T-helper 17 cell (primary cell): Measurements from ENCODE around the gene C19orf67. TPM values are rescaled to one million over a fixed set of nuclear protein-coding genes. Genes with fewer than 3 reads are reported as not detected.

Experiments
- ATAC-seq: fragments of 150-1000 bp; cut with Tn5 transposase; 2 replicates; pipeline ENCODE4 v1.10.0; 2021; ENCODE audit warnings: mild to moderate bottlenecking, moderate library complexity
- DNase-seq, 3 donors: peaks; one replicate each; pipeline versions ENCODE4 v3.0.0 to v3.0.0-alpha.2; 2020 to 2021
- H3K9me3 ChIP-seq: one replicate; pipeline ENCODE4 v1.7.0; 2013; ENCODE audit warnings: low read length, mild to moderate bottlenecking; ENCODE audit not compliant: control insufficient read depth, poor library complexity, severe bottlenecking
- H3K27ac Mint-ChIP-seq: one replicate; pipeline ENCODE4 v1.8.0; 2022; ENCODE audit warnings: mild to moderate bottlenecking, moderate library complexity, mixed read lengths
- H3K27me3 Mint-ChIP-seq: one replicate; pipeline ENCODE4 v1.8.0; 2022; ENCODE audit warnings: mixed read lengths
- H3K36me3 Mint-ChIP-seq: one replicate; pipeline ENCODE4 v1.8.0; 2022; ENCODE audit warnings: low read depth, mixed read lengths
- H3K4me1 Mint-ChIP-seq: one replicate; pipeline ENCODE4 v1.8.0; 2022; ENCODE audit warnings: mild to moderate bottlenecking, mixed read lengths
- H3K4me3 Mint-ChIP-seq: one replicate; pipeline ENCODE4 v1.8.0; 2022; ENCODE audit warnings: mild to moderate bottlenecking, moderate library complexity, mixed read lengths
- total RNA-seq, 4 donors: library from RNA in 2 of 4; stranded (reverse) in 2 of 4; gene quantifications; one replicate each; pipeline ENCODE4 v1.2.3 and lab custom pipeline; 2022 to 2026

C19orf67 gene
- total RNA-seq, 2 donors from 2014 or later, result 0.22 to 0.31 TPM

GRCh38 chr19:14115756-14116155, 30.2 kb upstream of the C19orf67 start:
- Mint-ChIP-seq H3K36me3 (no peaks in the 10 kb centered on the region), H3K4me3 (peak overlapping the region; percentile 97), H3K27ac (no peak overlapping the region), H3K27me3 (no peaks in the 10 kb centered on the region), H3K4me1 (peaks cover 35% of the 10 kb centered on the region)
- ATAC-seq, result no peak
- DNase-seq, result no peak
- H3K9me3 ChIP-seq, result no peaks in the 10 kb centered on the region

GRCh38 chr19:14114854-14115253, 29.3 kb upstream of the C19orf67 start:
- H3K36me3 Mint-ChIP-seq, result no peaks in the 10 kb centered on the region
- no peak overlapping the region for H3K4me3 Mint-ChIP-seq
- ATAC-seq (no peak), DNase-seq (peak; percentile 32 to 33 (median 32))
- no peaks in the 10 kb centered on the region for H3K27me3 Mint-ChIP-seq
- no peaks in the 10 kb centered on the region for H3K9me3 ChIP-seq
- H3K4me1 Mint-ChIP-seq, result peaks cover 35% of the 10 kb centered on the region
- no peak overlapping the region for H3K27ac Mint-ChIP-seq

DNA sequence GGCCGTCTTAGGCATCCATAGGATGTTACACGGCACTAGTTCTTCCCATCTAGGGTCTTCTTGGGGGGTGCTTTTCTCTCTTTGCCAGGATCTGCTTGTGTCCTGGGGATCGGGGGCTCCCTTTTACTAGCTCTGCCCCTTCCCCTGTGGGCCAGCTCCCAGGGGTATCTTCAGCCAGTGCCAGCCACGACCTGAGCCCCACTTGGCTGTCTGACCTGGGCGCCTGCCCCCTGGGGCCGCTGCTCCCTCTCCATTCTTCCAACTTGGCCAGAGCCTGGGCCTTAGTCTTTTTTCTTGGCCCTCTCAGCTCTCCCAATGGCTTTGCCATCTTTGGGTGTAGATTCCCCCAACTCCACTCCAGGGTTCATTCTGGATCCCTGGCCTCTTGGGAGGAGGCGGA, 28.9 kb upstream of the C19orf67 start:
- Mint-ChIP-seq H3K4me3 (no peak overlapping the region), H3K27me3 (no peaks in the 10 kb centered on the region), H3K27ac (no peak overlapping the region), H3K36me3 (no peaks in the 10 kb centered on the region), H3K4me1 (peaks cover 35% of the 10 kb centered on the region)
- ATAC-seq, result no peak
- no peaks in the 10 kb centered on the region for H3K9me3 ChIP-seq
- no peak for DNase-seq

DNA sequence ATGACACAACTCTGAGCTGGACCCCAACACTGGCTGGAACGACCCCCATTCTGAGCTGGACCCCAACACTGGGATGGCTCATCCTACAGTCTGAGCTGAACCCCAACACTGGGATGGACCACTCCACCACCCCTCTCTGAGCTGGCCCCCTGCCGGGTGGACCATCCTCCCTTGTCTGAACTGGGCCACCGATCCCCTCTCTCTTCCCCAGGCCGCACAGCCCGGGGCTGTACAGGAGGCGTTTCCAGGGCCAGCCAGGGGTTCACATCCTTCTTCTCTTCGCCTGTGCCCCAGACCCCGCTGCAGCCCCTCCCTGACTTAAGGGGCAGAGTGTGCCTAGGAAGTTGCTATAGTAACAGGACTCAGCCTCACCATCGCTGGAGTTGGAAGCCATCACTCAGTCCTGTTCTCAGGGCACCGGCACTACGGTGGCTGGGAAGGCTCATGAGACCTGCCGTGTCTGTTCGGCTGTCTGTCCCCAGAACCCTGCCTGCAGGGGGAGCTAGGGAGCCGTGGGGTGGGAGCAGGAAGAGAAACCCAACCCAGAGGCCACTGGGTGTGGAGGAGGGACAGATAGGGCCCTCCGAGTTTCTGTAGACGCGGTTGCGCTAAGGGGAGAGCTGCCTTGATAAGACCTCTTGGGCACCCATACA, 28.3 kb upstream of the C19orf67 start:
- no peaks in the 10 kb centered on the region for H3K36me3 Mint-ChIP-seq
- peaks cover 32% of the 10 kb centered on the region for H3K4me1 Mint-ChIP-seq
- ATAC-seq (no peak), DNase-seq (peak; percentile 17 to 51 (median 34))
- no peak overlapping the region for H3K4me3 Mint-ChIP-seq
- peak overlapping the region; percentile 21 for H3K27ac Mint-ChIP-seq
- H3K9me3 ChIP-seq, result no peaks in the 10 kb centered on the region
- no peaks in the 10 kb centered on the region for H3K27me3 Mint-ChIP-seq

DNA sequence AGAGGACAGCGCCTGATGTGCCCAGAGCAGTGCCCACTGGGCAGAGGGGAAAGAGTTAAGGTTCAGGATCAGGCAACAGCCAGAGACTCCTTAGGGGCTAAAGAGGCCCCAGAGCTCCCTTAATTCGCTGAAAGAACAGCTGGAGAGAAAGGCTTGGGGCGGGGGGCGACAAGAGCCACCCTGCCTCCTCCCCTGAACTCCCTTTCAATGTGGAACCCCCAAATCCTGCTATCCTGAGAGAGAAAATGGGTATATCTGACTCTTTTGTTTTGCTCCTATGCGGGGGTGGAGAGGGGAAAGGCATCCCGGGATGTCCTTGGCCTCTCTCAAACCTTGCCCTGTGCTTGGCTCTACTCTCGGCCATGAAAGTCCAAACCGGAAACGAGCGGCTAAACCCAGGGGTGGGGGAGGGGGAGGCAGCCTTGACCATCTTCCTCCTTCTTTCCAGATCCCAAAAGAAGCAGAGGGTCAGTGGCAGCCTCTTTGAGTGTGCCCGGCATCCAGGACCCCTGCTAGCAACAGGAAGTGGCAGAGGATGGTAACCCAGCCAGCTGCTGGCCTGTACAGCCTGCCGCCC, 27.3 kb upstream of the C19orf67 start:
- Mint-ChIP-seq H3K36me3 (no peaks in the 10 kb centered on the region), H3K4me3 (no peak overlapping the region), H3K4me1 (peaks cover 26% of the 10 kb centered on the region), H3K27me3 (no peaks in the 10 kb centered on the region), H3K27ac (no peak overlapping the region)
- H3K9me3 ChIP-seq, result no peaks in the 10 kb centered on the region
- ATAC-seq (no peak), DNase-seq (no peak)

- H3K36me3 Mint-ChIP-seq, result no peaks in the 10 kb centered on the region
- H3K4me1 Mint-ChIP-seq, result peaks cover 24% of the 10 kb centered on the region
- no peak overlapping the region for H3K27ac Mint-ChIP-seq
- ATAC-seq (no peak), DNase-seq (no peak)
- H3K4me3 Mint-ChIP-seq, result no peak overlapping the region
- H3K27me3 Mint-ChIP-seq, result no peaks in the 10 kb centered on the region
- H3K9me3 ChIP-seq, result no peaks in the 10 kb centered on the region
Observed at GRCh38 chr19:14112051-14112808, 26.6 kb upstream of the C19orf67 start.

- H3K4me3 Mint-ChIP-seq, result no peak overlapping the region
- H3K4me1 Mint-ChIP-seq, result peaks cover 18% of the 10 kb centered on the region
- H3K9me3 ChIP-seq, result no peaks in the 10 kb centered on the region
- ATAC-seq, result no peak
- H3K27ac Mint-ChIP-seq, result no peak overlapping the region
- DNase-seq, result no peak
- H3K36me3 Mint-ChIP-seq, result no peaks in the 10 kb centered on the region
- H3K27me3 Mint-ChIP-seq, result no peaks in the 10 kb centered on the region
Observed at GRCh38 chr19:14111486-14111885, 25.9 kb upstream of the C19orf67 start.

DNA sequence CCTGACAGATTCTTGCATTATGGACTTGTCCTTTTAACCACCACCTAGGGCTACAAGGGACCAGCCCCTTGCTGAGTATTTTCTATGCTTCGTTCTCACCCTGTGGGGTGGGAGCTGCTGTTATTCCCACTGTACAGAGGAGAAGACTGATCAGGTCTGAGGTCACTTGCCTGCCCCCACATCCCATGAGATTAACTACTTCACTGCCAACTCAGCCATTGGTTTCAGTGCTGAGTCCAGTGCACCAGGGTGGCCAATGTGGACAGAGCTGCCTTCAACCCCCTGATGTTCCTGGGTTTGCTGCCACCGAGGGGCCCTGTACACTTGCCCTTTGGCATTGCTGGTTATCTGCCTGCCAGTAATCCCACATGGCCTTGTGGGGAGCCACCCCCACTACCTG, 25.1 kb upstream of the C19orf67 start:
- Mint-ChIP-seq H3K36me3 (no peaks in the 10 kb centered on the region), H3K4me1 (peaks cover 11% of the 10 kb centered on the region), H3K27me3 (no peaks in the 10 kb centered on the region), H3K27ac (no peak overlapping the region), H3K4me3 (no peak overlapping the region)
- no peaks in the 10 kb centered on the region for H3K9me3 ChIP-seq
- ATAC-seq (no peak), DNase-seq (no peak)

DNA sequence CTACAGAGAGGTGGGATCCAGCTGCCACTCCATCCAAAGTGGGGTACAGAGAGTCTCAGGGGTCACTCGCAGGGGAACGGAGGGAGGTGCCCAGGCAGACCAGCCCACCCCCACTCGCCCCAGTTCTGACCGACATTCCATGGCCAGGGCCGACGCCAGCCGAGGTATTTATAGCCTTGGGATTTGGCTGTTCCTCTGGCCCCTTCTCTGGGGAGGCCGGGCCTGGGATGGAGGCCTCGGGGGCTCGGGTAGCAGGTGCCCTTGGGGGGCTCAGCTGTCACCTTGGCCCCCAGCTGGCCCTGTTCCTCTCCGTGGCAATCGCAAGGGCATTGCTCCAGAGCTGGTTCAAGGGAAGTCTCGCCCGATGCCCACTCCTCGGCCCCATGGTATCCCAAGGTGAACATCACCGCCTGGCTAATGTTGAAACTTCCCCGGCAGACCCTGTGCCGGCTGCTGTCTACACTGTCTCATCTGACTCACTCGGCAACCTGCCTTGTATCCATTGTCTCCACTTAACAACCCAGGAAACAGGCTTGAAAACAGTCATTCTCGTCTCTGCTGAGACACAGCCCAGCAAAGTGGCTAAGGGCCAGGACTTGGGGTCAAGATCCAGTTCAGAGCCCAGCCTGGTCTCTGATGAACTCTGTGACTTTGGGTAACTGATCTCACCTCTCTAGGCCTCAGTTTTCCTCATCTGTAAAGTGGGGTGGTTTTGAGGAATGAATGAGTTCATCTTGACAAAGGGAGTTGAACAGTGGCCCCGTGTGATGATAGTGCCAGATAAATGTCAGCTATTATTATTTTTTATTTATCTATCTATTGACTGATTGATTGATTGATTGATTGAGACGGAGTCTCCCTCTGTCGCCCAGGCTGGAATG, 22.2 kb upstream of the C19orf67 start:
- no peaks in the 10 kb centered on the region for H3K36me3 Mint-ChIP-seq
- ATAC-seq (no peak), DNase-seq (no peak)
- H3K4me1 Mint-ChIP-seq, result peaks cover under 1% of the 10 kb centered on the region
- no peak overlapping the region for H3K27ac Mint-ChIP-seq
- H3K4me3 Mint-ChIP-seq, result no peak overlapping the region
- no peaks in the 10 kb centered on the region for H3K9me3 ChIP-seq
- no peaks in the 10 kb centered on the region for H3K27me3 Mint-ChIP-seq

DNA sequence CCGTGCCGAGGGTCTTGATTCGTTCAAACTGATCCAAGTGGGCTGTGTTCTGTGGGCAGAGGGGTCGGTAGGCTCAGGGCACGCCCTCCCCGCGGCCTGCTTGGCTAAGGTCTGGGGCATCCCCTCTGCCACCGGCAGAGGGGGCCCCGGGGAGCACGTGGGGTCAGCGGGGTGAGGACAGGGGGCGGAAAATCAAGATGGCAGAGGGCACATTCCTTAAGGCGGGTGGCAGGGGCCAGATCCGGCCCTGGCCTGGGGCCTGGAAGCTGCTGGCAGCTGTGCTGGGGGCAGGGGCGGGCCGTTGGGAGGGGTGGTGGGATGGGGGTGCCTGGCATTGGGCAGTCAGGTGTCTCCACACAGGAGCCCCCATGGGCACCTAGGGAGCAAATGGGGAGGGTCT, 21.3 kb upstream of the C19orf67 start:
- no peaks in the 10 kb centered on the region for H3K27me3 Mint-ChIP-seq
- H3K9me3 ChIP-seq, result no peaks in the 10 kb centered on the region
- H3K27ac Mint-ChIP-seq, result no peak overlapping the region
- no peak for ATAC-seq
- no peak for DNase-seq
- no peaks in the 10 kb centered on the region for H3K36me3 Mint-ChIP-seq
- H3K4me1 Mint-ChIP-seq, result no peaks in the 10 kb centered on the region
- H3K4me3 Mint-ChIP-seq, result no peak overlapping the region

- DNase-seq, result no peak
- H3K4me1 Mint-ChIP-seq, result no peaks in the 10 kb centered on the region
- H3K9me3 ChIP-seq, result no peaks in the 10 kb centered on the region
- no peaks in the 10 kb centered on the region for H3K36me3 Mint-ChIP-seq
- H3K27me3 Mint-ChIP-seq, result no peaks in the 10 kb centered on the region
- no peak overlapping the region for H3K27ac Mint-ChIP-seq
- ATAC-seq, result no peak
- H3K4me3 Mint-ChIP-seq, result no peak overlapping the region
Observed at GRCh38 chr19:14105680-14106079, 20.1 kb upstream of the C19orf67 start.

DNA sequence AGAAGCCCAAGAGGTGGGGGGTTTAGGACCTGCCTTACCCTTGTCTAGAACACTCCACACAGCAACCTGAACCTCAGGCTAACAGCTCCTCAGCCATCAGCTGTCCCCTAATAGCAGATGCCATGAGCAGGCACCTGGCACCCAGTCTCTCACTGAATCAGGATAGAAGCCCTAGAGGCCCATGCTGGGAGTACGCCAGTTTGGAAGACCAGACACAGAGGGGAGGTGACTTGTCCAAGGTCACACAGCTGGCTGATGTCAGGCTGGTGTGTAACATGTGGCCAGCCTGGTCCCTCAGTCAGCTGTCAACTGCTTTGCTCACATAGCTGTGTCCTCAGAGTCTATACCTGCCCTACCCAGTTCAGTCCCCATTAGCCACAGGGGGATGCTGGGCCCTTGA, 17.7 kb upstream of the C19orf67 start:
- Mint-ChIP-seq H3K4me1 (no peaks in the 10 kb centered on the region), H3K36me3 (no peaks in the 10 kb centered on the region), H3K27ac (no peak overlapping the region), H3K4me3 (no peak overlapping the region), H3K27me3 (no peaks in the 10 kb centered on the region)
- H3K9me3 ChIP-seq, result no peaks in the 10 kb centered on the region
- no peak for ATAC-seq
- DNase-seq, result no peak

DNA sequence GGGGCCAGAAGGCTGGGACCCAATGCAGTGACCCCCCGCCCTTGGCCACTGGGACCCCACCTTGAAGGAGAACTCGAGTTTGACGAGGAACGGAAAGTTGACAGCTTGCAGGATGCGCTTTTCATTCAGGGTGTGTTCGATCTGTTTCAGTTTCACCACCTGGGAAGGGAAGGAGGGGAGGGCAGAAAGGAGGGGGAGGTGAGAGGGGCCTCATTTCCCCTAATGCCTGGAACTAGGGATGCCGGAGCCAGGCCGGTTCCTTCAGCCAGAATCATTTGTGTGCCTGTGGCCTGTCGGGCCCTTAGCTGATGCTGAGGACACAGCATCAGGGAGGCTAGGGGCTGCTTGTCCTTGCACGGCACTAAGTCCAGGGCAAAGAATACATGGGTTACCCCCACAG, 17.2 kb upstream of the C19orf67 start:
- H3K36me3 Mint-ChIP-seq, result no peaks in the 10 kb centered on the region
- H3K4me1 Mint-ChIP-seq, result no peaks in the 10 kb centered on the region
- H3K4me3 Mint-ChIP-seq, result no peak overlapping the region
- H3K27me3 Mint-ChIP-seq, result no peaks in the 10 kb centered on the region
- DNase-seq, result no peak
- ATAC-seq, result no peak
- H3K27ac Mint-ChIP-seq, result no peak overlapping the region
- no peaks in the 10 kb centered on the region for H3K9me3 ChIP-seq
